Measurements from ENCODE around the gene PSMD7. TPM values are rescaled to one million over a fixed set of nuclear protein-coding genes. Genes with fewer than 3 reads are reported as not detected.
"Not testable (repeated sequence)": the region's sequence is repeated elsewhere in the genome, so short reads cannot be mapped to it uniquely, and the experiment has no call there.

PSMD7 gene
- polyA plus RNA-seq, 3 donors: 89.8 to 102 (median 100) TPM

DNA sequence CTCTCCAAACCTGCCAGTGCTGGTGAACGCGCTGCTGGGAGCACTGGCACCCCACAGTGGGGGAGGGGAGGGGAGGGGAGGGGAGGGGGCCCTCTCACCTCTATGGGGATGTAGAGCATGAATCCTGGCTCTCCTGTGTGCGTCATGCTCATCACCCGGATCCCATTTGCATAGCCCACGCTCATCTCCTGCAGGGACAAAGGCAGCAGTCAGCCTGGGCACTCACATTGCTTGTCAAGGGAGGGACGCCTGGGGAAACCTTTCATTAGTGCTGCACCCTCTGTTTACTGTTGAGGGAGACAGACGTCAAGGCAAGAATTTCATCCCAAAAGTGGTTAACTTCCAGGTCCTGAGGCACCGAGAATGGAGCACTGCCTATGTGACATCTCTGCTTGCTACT is 35.9 kb downstream of the PSMD7 start:
- not testable (repeated sequence) for DNase-seq

DNA sequence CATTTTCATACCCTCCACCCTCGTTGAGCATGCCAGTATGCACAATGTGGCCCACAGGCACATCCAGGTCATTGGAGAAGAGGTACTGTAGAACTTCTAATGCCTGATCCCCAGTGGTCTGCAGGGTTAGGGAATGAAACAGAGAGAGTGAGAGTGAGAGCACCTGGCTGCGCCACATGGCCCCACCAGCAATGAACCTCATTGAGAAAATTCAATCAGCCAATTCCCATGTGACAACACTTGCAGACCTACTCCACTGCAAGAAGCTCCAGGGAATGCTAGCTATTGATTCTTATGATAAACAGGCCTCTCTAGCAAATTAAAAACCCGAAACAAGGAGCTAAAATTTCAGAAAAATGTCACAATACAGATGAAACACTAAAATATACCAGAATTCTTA is 40.9 kb downstream of the PSMD7 start:
- not testable (repeated sequence) for DNase-seq

DNA sequence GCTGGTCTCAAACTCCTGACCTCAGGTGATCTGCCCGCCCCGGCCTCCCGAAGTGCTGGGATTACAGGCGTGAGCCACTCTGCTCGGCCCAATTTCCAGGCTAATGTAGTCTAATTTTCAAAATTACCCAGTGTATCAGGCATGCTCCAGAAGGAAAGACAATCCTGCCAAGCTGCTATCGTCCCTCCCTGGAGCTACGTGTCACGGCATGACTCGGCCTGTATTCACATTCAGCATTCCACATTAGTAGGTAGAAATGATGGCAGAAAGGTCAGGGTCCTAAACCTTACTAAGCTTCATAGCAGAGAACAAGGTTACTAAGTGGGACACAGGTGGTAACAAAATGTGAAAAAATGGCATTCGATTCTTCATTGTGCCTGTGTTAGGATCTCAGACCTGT is 42.6 kb downstream of the PSMD7 start:
- DNase-seq: not testable (repeated sequence)

DNA sequence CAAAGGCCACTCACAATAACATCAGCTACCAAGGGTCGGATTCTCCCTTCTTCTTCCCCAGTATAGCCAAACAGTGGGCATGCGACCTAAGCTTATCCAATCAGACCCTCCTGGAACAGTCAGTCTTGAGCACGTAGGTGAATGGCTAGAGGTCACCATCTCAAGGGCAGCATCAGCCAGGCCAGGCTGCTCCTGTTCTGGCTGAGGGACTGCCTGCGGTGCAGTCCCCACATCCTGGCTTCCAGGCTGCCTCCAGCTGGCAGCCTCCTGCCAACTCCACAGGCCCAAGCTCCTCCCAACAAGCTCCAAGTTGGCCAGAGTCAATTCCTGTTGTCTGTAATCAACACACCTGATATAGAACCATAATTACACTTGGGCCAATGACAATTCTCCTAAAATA is 56.4 kb downstream of the PSMD7 start:
- not testable (repeated sequence) for DNase-seq

Other genes starting within 250 kb of the PSMD7 start
- 10 to 100 TPM in 1 of 3 donors, 1 to 10 TPM in 2; 5.5 to 22.2 (median 9.6) TPM for gene NPIPB15, start 79.5 kb downstream of the PSMD7 start, polyA plus RNA-seq (ENCODE audit: insufficient read length in 3 of 3)
- gene CLEC18B, start 124.7 kb downstream of the PSMD7 start, polyA plus RNA-seq (ENCODE audit: insufficient read length in 3 of 3): 100 to 1,000 TPM; 154 to 228 (median 188) TPM

All from renal pelvis (tissue), 4 donors.